Adrenal gland (tissue), 12 donors: ENCODE results near the gene PLXNA2. TPM values are rescaled to one million over a fixed set of nuclear protein-coding genes. Genes with fewer than 3 reads are reported as not detected.

Source experiments
- DNase-seq, 7 donors: peaks; one replicate each; pipeline ENCODE4 v3.0.0-alpha.2; 2019 to 2020
- H3K27ac ChIP-seq, 5 donors: fragments of 200-600 bp; sonication (generic) in 4 of 5; 1 replicate in 3 of 5; 2 replicates in 2 of 5; pipeline versions ENCODE4 v1.5.1 to v1.8.0; 2016 to 2020; ENCODE audit warnings: mild to moderate bottlenecking in 1 of 5
- H3K27me3 ChIP-seq: fragments of 200-600 bp; 2 replicates; pipeline ENCODE4 v1.8.0; 2021
- H3K36me3 ChIP-seq, 2 donors: fragments of 200-600 bp; replicated peaks in 1 of 2; 1 replicate in 1 of 2; 2 replicates in 1 of 2; pipeline versions ENCODE4 v1.5.1 to v1.8.0; 2018 to 2022
- H3K4me1 ChIP-seq, 2 donors: fragments of 200-600 bp; replicated peaks in 1 of 2; 1 replicate in 1 of 2; 2 replicates in 1 of 2; pipeline versions ENCODE4 v1.5.1 to v1.8.0; 2018 to 2021
- H3K4me3 ChIP-seq, 4 donors: fragments of 200-600 bp; sonication (generic) in 3 of 4; one replicate each; pipeline ENCODE4 v1.5.1; 2016 to 2018
- H3K9me3 ChIP-seq, 3 donors: fragments of 200-600 bp; sonication (generic) in 1 of 3; replicated peaks in 1 of 3; 1 replicate in 2 of 3; 2 replicates in 1 of 3; pipeline versions ENCODE4 v1.5.1 to v1.8.0; 2016 to 2021
- CTCF ChIP-seq, 6 experiments: fragments of 450-650 bp in 4 of 6; fragments of 200-600 bp in 2 of 6; sonication (generic) in 1 of 6; IDR thresholded peaks; 1 replicate in 5 of 6; 2 replicates in 1 of 6; pipeline versions ENCODE4 v1.5.1 to v1.8.0; 2016 to 2021; ENCODE audit warnings: antibody characterized with exemption in 6 of 6, mild to moderate bottlenecking in 2 of 6, moderate library complexity in 1 of 6
- POLR2A ChIP-seq, 2 donors: fragments of 450-650 bp; IDR thresholded peaks; one replicate each; pipeline ENCODE4 v1.6.1; 2017; ENCODE audit warnings: antibody characterized with exemption in 2 of 2, mild to moderate bottlenecking in 2 of 2, moderate library complexity in 1 of 2
- WGBS, 4 donors: extraction: QIAGEN DNeasy Blood & Tissue Kit in 2 of 4; methylation state at CpG; one replicate each; pipeline versions ENCODE4 v1.1.5 to v1.1.7; 2013 to 2017; 5-methylcytosine and 5-hydroxymethylcytosine counted together
- intact Hi-C, 2 donors: fragments of 100-400 bp; cut with DNase I; formaldehyde crosslinking; loops; one replicate each; pipeline versions ENCODE4 v1.14.1 to v1.15.0; 2022 to 2023
- polyA plus RNA-seq, 3 donors: library from polyadenylated mRNA; stranded (reverse); fragments of 200-250 nt in 2 of 3; fragments of 350-450 nt in 1 of 3; fragmentation: Illumina TruSeq in 1 of 3; extraction: RNeasy Lipid Tissue Mini Kit (QIAGEN cat#74804) in 1 of 3; gene quantifications; one replicate each; pipeline ENCODE4 v1.2.3, GENCODE V29; 2013 to 2014
- total RNA-seq, 9 donors: library from RNA; depleted of rRNA in 4 of 9; stranded (reverse); fragments of >200 nt in 4 of 9; fragments of 120-200 nt in 1 of 9; fragmentation: NEBNext Ultra II Directional in 1 of 9; extraction: Animal tissue kit (Norgen Biotek cat#: 25700) in 1 of 9; gene quantifications; one replicate each; pipeline versions ENCODE4 v1.1.0 to v1.2.4, GENCODE V29; 2013 to 2023
- donor health status: healthy with polysubstance abuse.
- donor health status: Bipolar disorder and iron deficiency.
- donor health status: DM: yes; HTN: yes; CAD: no.
- donor health status: DM: no; HTN: no; CAD: no.
- donor health status: DM: no; HTN: no; CAD: no.
- donor health status: DM: yes; HTN: yes; CAD: no.

The PLXNA2 gene
- total and polyA plus RNA-seq, 12 donors: 2.7 to 9.4 (median 4.5) TPM

GRCh38 chr1:208036106-208036808 lies 207.9 kb downstream of the PLXNA2 start:
- WGBS, 4 donors: 64 to 83% (median 80%) methylated on average over 8 of the region's 8 CpGs
- H3K4me3 ChIP-seq: no peak overlapping the region
- no peaks in the 10 kb centered on the region for H3K9me3 ChIP-seq
- peaks cover 0 to 8% of the 10 kb centered on the region in 2 donors for H3K36me3 ChIP-seq
- no peak overlapping the region for H3K27ac ChIP-seq
- H3K27me3 ChIP-seq: no peaks in the 10 kb centered on the region
- TF ChIP-seq POLR2A (IDR thresholded peaks at IDR 0.05) (no peak), CTCF (IDR thresholded peaks at IDR 0.05) (peak in 1 of 6 experiments; percentile 6)
- no peak for DNase-seq
- intact Hi-C loops: no loop called here
- H3K4me1 ChIP-seq: no peaks in the 10 kb centered on the region

GRCh38 chr1:208034135-208034534 lies 210.0 kb downstream of the PLXNA2 start:
- no peaks in the 10 kb centered on the region for H3K27me3 ChIP-seq
- no peak for DNase-seq
- peaks cover 0 to 21% of the 10 kb centered on the region in 2 donors for H3K4me1 ChIP-seq
- TF ChIP-seq POLR2A (IDR thresholded peaks at IDR 0.05) (no peak), CTCF (IDR thresholded peaks at IDR 0.05) (no peak)
- H3K27ac ChIP-seq: no peak overlapping the region
- intact Hi-C loops: loop anchor here in 1 of 2 donors (5.0 kb wide), 1 partner anchor 208 kb away; the partner anchor contains the start of gene PLXNA2
- H3K9me3 ChIP-seq: no peaks in the 10 kb centered on the region
- 91 to 95% (median 93%) methylated on average over 6 to 8 of the region's 8 CpGs for WGBS, 4 donors
- H3K36me3 ChIP-seq: peaks cover 0 to 8% of the 10 kb centered on the region in 2 donors
- H3K4me3 ChIP-seq: no peak overlapping the region

- 91 to 97% (median 96%) methylated on average over 1 to 10 of the region's 10 CpGs for WGBS, 4 donors
- Histone ChIP-seq H3K36me3 (peaks cover 0 to 3% of the 10 kb centered on the region in 2 donors), H3K9me3 (no peaks in the 10 kb centered on the region), H3K4me1 (peaks cover 0 to 22% of the 10 kb centered on the region in 2 donors), H3K27ac (no peak overlapping the region), H3K27me3 (no peaks in the 10 kb centered on the region), H3K4me3 (no peak overlapping the region)
- intact Hi-C loops: loop anchor here in 1 of 2 donors (5.0 kb wide), 1 partner anchor 209 kb away; the partner anchor contains the start of gene PLXNA2
- no peak for TF ChIP-seq POLR2A (IDR thresholded peaks at IDR 0.05)
- TF ChIP-seq CTCF (IDR thresholded peaks at IDR 0.05): no peak
- DNase-seq: no peak
Measured at GRCh38 chr1:208033236-208033635, 210.9 kb downstream of the PLXNA2 start.

DNA sequence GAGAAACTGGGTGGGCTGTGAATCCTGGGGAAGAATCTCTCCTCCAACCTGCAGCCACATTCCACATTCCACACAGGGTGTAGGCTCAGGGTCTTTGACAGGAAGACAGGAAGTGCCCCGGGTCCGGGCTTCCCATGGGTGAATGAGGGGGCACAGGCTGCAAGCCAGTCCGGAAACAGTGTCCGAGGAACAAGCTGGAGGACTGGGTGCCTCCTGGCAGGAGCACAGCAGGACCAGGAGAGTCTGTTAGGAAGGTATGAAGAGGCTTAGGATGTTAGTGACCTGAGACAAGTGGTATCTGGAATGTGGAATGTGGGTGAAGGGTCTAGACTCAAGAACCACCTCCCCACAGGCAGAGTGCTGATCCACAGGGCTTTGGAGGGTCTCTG lies 212.3 kb downstream of the PLXNA2 start:
- 57 to 80% (median 71%) methylated on average over 1 to 4 of the region's 4 CpGs for WGBS, 4 donors
- H3K9me3 ChIP-seq: no peaks in the 10 kb centered on the region
- no peak overlapping the region for H3K4me3 ChIP-seq
- DNase-seq: no peak
- no peaks in the 10 kb centered on the region for H3K27me3 ChIP-seq
- TF ChIP-seq CTCF (IDR thresholded peaks at IDR 0.05): no peak
- TF ChIP-seq POLR2A (IDR thresholded peaks at IDR 0.05): no peak
- peaks cover 0 to 22% of the 10 kb centered on the region in 2 donors for H3K4me1 ChIP-seq
- intact Hi-C loops: loop anchor here in 1 of 2 donors (5.0 kb wide), 1 partner anchor 210 kb away; the partner anchor contains the start of gene PLXNA2
- H3K27ac ChIP-seq: no peak overlapping the region
- peaks cover 0 to 6% of the 10 kb centered on the region in 2 donors for H3K36me3 ChIP-seq
